NCI-H226 (cell line): Measurements from ENCODE around the gene ISYNA1.
A peak's percentile ranks its signal among the peaks of the same experiment; 100 is the strongest.

Experiments used
- DNase-seq: peaks from one replicate; pipeline ENCODE4 v3.0.0-alpha.2; 2015

The ISYNA1 gene

GRCh38 chr19:18430417-18431144, 7.4 kb downstream of the ISYNA1 start:
- DNase-seq = no peak

GRCh38 chr19:18429717-18430416, 8.1 kb downstream of the ISYNA1 start:
- DNase-seq = no peak

GRCh38 chr19:18428787-18429674, 8.9 kb downstream of the ISYNA1 start:
- DNase-seq = peak; percentile 66

- DNase-seq = no peak
These were observed 9.7 kb downstream of the ISYNA1 start for GRCh38 chr19:18428173-18428786.

GRCh38 chr19:18427743-18428113, 10.2 kb downstream of the ISYNA1 start:
- no peak for DNase-seq

GRCh38 chr19:18427080-18427742, 10.7 kb downstream of the ISYNA1 start:
- DNase-seq = no peak

- DNase-seq = no peak
These were observed 11.5 kb downstream of the ISYNA1 start for GRCh38 chr19:18426416-18426767.

- no peak for DNase-seq
These were observed 12.2 kb downstream of the ISYNA1 start for GRCh38 chr19:18425515-18426415.

- DNase-seq = no peak
These were observed 12.9 kb downstream of the ISYNA1 start for GRCh38 chr19:18424890-18425514.

GRCh38 chr19:18424122-18424889, 13.6 kb downstream of the ISYNA1 start:
- no peak for DNase-seq

GRCh38 chr19:18423258-18424020, 14.5 kb downstream of the ISYNA1 start:
- no peak for DNase-seq

- no peak for DNase-seq
These were observed 15.3 kb downstream of the ISYNA1 start for GRCh38 chr19:18422530-18423191.

GRCh38 chr19:18421371-18421959, 16.5 kb downstream of the ISYNA1 start:
- DNase-seq = no peak

GRCh38 chr19:18420930-18421329, 17.0 kb downstream of the ISYNA1 start:
- no peak for DNase-seq

- no peak for DNase-seq
These were observed 18.1 kb downstream of the ISYNA1 start for GRCh38 chr19:18419699-18420460.

GRCh38 chr19:18419195-18419698, 18.7 kb downstream of the ISYNA1 start, which contains the start of gene SSBP4:
Gene SSBP4 (plus strand): TSS chr19:18419398. CDS start chr19:18419649, 251 bp downstream.
- DNase-seq = peak; percentile 69

GRCh38 chr19:18418483-18419194, 19.3 kb downstream of the ISYNA1 start:
- no peak for DNase-seq
